A549 treated with CpdA at 1 μM for 4 hours (cell line): Measurements from ENCODE around the gene FCHO1. TPM values are rescaled to one million over a fixed set of nuclear protein-coding genes. Genes with fewer than 3 reads are reported as not detected.

Experiments
- total RNA-seq: library from RNA; stranded (reverse); fragments of 200-300 nt; extraction: Qiagen RNA extraction; gene quantifications from 5 replicates; pipeline ENCODE4 v1.2.3, GENCODE V29; 2022; ENCODE audit warnings: low read depth

FCHO1 gene, protein sequence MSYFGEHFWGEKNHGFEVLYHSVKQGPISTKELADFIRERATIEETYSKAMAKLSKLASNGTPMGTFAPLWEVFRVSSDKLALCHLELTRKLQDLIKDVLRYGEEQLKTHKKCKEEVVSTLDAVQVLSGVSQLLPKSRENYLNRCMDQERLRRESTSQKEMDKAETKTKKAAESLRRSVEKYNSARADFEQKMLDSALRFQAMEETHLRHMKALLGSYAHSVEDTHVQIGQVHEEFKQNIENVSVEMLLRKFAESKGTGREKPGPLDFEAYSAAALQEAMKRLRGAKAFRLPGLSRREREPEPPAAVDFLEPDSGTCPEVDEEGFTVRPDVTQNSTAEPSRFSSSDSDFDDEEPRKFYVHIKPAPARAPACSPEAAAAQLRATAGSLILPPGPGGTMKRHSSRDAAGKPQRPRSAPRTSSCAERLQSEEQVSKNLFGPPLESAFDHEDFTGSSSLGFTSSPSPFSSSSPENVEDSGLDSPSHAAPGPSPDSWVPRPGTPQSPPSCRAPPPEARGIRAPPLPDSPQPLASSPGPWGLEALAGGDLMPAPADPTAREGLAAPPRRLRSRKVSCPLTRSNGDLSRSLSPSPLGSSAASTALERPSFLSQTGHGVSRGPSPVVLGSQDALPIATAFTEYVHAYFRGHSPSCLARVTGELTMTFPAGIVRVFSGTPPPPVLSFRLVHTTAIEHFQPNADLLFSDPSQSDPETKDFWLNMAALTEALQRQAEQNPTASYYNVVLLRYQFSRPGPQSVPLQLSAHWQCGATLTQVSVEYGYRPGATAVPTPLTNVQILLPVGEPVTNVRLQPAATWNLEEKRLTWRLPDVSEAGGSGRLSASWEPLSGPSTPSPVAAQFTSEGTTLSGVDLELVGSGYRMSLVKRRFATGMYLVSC
- 17.9 to 22.4 TPM (median 19.8 TPM) in 5 replicates for total RNA-seq

GRCh38 chr19:17751103-17751911 is at the start of gene FCHO1:
Gene FCHO1, plus strand, starts transcription at chr19:17751477. Its CDS starts 3,688 bp downstream, at chr19:17755165.

DNA sequence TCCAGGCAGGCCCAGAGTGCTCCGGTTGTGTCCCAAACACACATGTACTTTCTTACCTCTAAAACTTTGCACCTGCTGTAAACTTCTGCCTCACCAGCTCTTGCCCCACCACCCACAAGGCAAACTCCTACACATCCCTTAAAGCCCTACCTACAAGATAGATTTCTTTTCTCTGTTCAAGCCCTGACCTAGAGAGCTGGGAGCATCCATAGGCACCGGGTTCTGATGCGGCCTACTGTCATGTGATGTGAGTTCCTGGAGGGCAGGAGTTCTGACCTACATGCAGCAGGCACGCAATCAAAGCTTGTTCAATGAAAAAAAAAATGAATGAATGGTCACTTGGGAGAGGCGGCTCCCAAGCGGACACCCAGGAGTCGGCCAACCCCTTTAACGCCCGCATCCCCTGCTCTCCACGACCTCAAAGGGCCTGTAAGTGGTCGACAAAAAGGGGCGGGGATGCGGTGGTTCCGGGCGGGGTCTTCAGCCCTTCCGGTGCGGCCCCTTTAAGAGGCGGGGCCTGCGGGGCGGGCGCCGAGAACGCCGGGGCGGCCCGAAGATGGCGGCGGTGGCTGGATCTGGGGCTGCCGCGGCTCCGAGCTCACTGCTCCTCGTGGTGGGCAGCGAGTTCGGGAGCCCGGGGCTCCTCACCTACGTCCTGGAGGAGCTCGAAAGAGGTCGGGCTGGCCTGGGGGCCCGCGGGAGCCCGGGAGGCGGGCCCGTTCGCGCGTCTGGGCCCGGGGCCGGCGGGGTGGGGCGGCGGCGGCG is 32.1 kb upstream of the FCHO1 start, which contains the start of gene MAP1S:
Gene MAP1S (plus strand): TSS at position 534 of the 765 bp plus-strand sequence. CDS start 23 bp downstream, at position 557.

DNA sequence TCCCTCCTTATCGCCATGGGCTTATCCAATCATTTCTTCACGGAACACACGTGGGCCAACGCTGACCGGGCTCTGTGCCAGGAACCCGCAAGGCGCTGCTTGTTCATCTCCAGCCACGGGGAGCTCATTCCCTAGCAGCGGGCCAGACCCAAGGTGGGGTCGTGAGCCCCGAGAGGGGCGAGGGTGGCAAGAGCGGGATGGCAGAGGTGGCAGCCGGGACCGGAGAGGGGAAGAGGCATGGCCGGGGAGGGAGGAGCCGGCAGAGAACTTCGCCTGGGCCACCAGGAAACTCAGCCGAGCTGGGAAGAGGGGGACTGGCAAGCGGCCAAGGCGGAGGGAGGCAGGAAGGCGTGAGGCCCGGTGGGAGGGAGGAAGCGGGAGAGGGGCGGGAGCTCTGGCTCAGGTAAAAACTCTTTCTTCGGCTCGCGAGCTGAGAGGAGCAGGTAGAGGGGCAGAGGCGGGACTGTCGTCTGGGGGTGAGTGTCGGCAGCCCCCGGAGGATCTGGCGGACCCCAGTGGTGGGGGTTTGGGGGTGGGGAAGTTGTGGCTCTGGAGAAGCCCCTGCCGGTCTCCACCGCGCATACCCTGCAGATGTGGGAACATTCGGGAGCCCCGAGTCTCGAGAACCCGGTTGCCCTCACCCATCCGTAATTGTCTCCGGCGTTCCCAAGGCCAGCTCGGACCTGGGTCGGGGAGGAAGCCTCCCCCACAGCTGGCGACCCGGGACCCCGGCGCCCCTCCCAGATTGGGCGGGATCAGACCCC is 43.6 kb downstream of the FCHO1 start, which contains the start of gene B3GNT3:
Gene B3GNT3 (plus strand): TSS at position 408 of the 764 bp plus-strand sequence. CDS start 12,670 bp downstream, outside the sequence.

DNA sequence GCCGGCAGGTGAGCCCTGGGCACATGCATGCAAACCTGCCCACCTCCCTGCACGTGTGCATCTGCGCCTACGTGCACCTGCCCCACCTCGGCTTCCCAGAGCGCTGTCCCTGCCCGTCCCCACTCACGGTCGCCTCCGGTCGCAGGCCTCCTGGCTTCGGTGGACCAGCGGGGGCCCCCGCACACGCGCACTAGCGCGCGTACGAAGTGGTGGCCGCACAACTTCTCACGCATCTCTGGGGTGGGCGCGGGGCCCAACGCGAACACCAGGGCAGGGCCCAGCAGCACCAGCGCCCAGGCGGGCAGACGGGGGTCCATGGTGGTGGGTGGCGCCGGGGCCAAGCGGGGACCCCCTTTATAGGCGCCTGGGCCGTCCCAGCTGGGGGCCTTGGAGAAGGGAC is 69.9 kb downstream of the FCHO1 start, which contains the start of gene INSL3:
Gene INSL3 (minus strand): TSS at position 330 of the 400 bp plus-strand sequence. CDS start 13 bp downstream, at position 317.

Other genes with a start within 250 kb of the FCHO1 start
- 43.1 to 77.3 TPM (median 74.1 TPM) in 5 replicates for gene PGLS, start 239.8 kb upstream of the FCHO1 start, total RNA-seq
- 56.1 to 75.0 TPM (median 69.7 TPM) in 5 replicates for gene COLGALT1, start 195.8 kb upstream of the FCHO1 start, total RNA-seq
- gene UNC13A, start 63.1 kb upstream of the FCHO1 start, total RNA-seq = 1.5 to 2.0 TPM (median 1.7 TPM) in 5 replicates
- 29.4 to 36.2 TPM (median 33.8 TPM) in 5 replicates for gene MAP1S, start 32.0 kb upstream of the FCHO1 start, total RNA-seq
- gene B3GNT3, start 43.7 kb downstream of the FCHO1 start, total RNA-seq = 3.5 to 4.5 TPM (median 3.9 TPM) in 5 replicates
- gene INSL3, start 70.0 kb downstream of the FCHO1 start, total RNA-seq = 0.37 to 0.81 TPM (median 0.41 TPM) in 4 of 5 replicates, not detected in the other
- 0.13 to 0.35 TPM (median 0.23 TPM) in 5 replicates for gene JAK3, start 96.5 kb downstream of the FCHO1 start, total RNA-seq
- 1,783 to 2,342 TPM (median 2,224 TPM) in 5 replicates for gene RPL18A, start 108.4 kb downstream of the FCHO1 start, total RNA-seq
- 0.06 to 0.13 TPM (median 0.10 TPM) in 4 of 5 replicates, not detected in the other for gene SLC5A5, start 120.5 kb downstream of the FCHO1 start, total RNA-seq
- 98.0 to 115 TPM (median 105 TPM) in 5 replicates for gene CCDC124, start 181.5 kb downstream of the FCHO1 start, total RNA-seq
- 0.37 to 1.4 TPM (median 0.59 TPM) in 5 replicates for gene KCNN1, start 215.6 kb downstream of the FCHO1 start, total RNA-seq